NK-92 treated with Interleukin-12 subunit alpha and Interleukin-12 subunit beta, amount 100 ng/mL, for 24 hours (cell line): Measurements from ENCODE around the gene ACTR2.
A peak's percentile ranks its signal among the peaks of the same experiment; 100 is the strongest.

Experiments used
- DNase-seq: peaks from one replicate; lab custom pipeline; 2025; lab: John Stamatoyannopoulos, UW

The ACTR2 gene

DNA sequence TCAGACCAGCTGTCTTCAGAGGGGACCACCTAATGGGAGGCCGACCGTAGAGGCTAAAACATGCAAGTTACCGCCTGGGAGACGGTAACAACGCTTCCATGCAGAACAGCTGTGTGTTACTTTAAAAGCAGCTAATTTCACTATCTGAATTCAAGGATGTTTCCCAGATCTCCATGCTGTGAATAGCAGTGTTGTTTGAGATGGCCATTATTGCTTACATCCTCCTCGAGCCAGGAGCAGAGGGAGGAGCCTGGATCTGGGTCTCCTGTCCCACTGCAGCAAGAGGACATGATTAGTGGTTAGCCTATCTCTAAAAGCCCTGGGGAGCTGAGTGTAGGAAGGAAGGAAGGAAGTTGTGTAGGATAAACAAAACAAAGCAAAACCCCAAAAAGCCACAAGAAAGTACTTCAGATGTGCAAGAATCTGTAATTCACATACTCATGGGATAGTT, 50.9 kb downstream of the ACTR2 start:
- no peak for DNase-seq

DNA sequence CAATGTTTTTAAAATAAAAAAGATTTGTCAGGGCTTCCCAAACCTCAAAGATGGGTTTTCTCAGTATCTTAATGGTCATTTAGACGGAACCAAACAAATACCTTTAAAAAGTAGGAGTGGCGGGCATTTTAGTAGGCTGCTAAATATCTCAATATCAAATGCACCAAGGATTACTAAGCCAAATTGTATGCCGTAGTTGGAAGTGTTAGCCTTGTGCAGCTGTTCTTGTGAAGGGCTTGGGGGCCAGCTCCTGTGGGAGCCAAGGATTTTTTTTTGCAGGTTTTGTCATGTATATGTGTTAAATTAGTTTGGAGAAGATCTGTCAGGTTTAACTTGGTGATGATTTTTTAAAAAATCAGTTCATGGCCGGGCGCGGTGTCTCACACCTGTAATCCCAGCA, 52.1 kb downstream of the ACTR2 start:
- no peak for DNase-seq

DNA sequence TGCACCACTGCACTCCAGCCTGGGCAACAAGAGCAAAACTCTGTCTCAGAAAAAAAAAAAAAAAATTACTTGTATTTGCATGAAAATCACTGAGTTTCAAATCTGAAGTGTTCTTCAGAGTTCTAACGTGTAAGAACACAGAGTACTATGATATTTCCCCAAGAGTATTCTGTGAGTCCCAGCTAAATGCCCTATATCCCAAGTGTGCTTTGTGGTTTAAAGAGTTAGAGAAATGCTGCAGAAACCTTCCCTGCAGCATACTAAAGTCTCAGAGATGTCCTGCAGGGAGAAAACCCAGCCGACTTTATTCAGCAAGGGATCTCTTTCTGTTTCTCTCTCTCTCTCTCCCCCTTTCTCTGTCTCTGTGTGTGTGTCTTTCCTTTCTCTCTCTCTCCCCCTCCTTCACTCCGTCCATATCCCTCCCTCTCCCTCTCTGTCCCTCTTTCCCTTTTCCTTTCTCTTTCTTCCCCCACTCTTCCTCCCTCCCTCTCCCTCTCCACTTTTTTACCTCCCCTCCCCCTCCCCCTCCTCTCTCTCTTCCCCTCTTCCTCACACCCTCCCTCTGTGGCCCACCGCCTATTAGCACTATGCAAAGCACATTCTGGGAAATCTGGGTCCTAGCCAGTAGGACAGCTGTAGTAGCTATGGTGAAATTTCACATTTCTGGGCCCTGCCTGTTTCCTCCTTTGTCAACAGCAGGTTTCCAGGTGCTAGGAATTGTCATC, 54.2 kb downstream of the ACTR2 start:
- no peak for DNase-seq

DNA sequence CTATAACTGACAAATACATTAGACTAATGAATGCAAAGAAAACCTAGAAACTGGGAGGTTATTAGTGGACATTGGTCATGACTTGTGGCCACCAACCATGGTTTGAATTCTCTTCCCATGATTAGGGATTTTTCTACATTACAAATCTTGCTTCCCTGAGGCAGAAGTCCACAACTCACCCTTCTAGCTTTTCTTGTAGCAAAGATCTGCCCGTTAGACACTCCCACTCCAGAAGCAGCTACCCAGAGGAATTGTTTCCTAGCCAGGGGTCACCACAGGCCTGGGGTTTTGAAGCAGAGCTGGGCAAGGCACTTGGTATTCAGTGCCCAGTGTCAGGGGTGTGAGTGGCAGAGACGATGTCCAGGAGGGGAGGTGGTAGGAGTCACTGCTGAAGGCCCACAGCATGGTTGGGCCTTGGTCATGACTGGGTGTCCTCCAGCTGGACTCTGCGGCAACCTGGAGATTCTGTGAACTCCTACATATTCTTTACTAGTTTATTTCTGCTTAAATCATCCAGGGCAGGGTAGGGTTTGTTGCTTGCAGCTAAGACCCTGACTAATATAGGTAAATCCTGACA, 54.9 kb downstream of the ACTR2 start:
- DNase-seq = no peak

DNA sequence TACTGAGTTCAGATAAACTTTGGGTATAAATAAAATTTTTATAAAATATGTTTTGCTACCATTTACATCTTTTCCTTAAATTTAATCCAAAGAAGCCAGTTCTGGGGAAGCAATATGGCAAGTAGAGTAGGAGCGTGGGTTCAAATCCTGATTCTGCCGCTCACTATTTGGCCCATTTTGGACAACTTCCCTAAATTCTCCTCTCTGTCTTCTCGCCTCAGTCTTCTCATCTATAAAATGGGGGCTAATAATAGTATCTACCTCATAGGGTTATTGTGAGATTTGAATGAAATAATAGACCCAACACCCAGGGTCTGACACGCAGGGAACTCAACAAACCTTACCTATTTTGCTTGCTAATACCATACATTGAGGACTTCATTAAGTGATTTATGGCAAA, 59.7 kb downstream of the ACTR2 start:
- no peak for DNase-seq

DNA sequence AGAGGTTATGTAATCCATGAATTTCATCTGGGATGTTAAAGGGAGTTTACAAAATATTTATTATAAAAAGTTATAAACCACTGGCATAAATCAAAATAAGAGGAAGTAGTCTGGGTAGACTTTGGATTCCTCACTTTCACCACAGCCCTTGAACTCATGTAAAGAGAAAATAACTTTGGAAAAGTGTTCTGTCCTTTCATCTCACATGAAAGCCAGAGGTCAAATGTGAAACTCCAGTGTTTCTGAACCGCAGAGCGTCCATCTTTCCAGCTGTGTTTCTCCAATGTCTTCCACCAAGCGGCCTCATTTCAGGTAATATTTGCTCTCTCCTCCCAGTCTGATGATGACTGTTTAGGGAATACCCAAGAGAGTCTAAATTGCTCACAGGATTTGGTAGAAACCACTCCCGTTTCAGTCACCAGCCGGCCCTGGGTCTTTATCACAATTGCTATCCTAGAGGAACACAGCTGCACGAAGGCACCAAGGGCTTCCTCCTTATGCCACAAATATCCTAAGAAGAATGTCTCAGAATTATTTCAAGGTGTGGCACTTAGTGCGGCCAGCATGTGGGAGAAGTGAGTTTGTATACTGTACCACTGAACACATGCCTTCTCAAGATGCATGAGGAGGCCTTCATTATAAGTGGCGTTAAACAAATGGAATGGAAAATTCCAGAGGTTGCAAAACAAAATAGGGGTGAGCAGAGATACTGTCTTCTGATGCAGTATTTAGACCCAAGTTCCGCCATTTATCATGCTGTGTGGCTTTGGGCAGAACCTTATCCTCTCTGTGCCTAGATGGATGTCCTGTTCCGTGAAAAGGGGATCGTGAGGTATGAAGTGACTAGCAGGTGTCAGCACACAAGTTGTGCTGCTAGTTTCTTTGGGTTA, 63.8 kb downstream of the ACTR2 start:
- DNase-seq = no peak

DNA sequence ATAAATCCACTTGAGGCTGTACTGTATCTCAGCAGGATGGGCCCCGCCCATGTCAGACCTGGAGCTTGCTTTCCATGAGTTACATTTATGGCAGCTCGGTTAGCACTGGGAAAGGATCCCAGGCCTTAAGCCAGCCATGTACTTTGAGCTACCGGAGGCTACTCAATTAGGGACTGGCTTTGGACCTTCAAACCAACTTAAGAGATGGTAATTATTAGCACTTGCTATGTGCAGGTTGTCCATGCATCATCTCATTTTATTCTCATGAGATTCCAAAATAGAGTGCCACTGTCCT, 64.4 kb downstream of the ACTR2 start:
- no peak for DNase-seq

DNA sequence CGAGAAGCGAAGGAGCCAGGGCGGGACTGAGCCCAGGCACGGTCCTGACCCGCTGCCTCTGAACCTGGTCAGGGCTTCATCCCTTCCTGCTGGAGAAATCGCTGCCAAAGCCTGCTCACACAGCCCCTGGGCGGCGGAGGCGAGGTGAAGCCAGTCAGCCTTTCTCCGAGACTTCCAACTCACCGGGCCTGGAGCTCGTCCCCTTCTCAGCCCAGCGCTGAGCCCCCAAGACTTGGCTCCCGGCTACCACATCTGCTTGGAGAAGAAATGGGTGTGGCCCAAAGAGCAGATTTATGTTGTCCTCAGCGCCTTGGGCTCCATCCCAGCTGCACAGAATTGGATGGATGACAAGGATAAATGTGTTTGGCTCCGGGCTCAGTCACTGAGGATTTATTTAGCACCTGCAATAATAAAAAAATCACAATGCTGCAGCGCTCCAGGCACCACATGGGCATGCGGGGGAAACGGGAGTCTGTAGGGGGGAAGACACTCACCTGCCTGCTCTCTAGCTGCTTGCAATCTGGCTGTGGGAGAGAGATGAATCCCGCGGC, 64.9 kb downstream of the ACTR2 start:
- no peak for DNase-seq

DNA sequence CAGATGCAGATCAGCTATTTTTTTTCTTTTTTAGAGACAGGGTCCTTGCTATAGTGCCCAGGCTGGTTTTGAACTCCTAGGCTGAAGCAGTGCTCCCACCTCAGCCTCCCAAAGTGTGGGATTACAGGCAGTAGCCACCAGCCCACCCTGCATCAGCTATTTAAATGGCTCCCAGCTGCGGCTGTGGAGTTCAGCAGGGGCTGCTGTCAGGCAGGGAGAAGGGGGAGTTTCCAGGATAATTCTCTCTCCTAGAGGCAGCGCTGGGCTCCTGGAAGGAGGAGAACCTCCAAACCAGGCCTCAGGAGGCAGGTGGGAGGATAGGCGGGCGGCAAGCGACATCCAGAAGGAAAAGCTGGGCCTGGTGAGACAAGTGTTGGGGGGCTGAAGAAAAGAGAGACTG, 65.7 kb downstream of the ACTR2 start:
- no peak for DNase-seq

DNA sequence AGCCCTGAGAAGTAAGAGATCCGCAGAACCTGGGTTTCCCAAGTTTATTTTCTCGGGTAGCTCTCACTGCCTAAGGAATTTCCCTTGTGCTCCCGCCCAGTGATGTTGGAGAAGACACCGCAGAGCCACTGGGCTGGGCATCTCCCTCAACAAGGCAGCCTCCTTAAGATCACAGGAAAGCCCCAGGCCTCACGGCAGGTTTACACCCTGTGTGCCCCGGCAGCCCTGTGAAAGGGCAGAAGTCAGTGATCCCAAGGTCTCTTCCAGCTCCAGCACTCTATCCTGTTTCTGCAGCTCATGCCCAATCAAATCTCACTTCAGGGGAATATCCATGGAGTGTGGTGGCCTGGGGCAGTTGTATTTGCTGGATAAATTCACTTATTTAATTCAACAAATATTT, 66.5 kb downstream of the ACTR2 start:
- DNase-seq = no peak

DNA sequence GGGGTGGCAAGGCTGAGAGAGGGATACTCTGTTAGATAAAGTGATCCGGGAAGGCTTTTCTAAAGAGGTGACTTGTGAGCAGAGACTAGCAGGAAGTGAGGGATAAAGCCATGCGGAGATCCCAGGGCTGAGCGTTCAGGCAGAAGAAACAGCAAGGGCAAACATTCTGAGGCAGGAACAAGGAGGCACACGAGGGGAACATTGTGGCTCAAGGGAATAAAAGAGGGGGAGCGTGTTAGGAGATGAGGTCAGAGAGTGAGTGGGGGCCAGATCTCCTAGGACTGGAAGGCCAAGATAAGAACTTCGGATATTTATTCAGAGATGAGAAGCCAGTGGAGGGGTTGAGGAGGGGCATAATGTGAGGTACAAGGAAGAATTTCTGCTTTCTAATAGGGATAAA, 67.1 kb downstream of the ACTR2 start:
- no peak for DNase-seq

DNA sequence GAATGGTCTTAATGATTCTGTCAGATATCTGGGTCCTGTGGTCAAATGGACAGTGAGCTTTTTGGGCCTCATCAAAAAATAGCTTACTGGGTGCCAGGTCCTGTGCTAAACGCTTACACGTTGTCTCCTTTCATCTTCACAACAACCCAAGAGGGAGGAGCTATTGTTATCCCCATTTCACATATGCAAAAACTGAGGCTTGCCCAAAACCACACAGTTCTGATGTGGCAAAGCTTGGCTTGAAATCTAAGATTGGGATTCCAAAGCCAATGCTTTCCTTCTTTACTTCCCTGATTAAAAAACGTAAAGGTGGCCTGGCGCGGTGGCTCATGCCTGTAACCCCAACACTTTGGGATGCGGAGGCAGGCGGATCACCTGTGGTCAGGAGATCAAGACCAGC, 69.3 kb downstream of the ACTR2 start:
- DNase-seq = no peak

DNA sequence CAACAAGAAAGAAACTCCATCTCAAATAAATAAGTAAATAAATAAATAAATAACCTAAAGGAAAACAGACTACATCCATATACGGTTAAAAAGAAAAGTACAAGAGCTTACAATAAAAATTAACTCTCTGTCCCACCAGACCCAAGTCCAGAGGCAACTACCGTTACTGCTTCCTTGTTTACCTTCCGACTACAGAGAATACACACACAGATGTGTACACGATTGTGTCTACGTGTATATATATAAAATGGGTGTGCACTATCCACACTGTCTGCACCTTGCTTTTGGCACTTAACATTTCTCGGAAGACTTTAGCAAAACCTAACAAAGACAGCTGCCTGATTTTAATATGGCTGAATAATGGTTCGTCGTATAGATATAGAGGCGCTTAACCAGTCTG, 69.9 kb downstream of the ACTR2 start:
- DNase-seq = no peak

DNA sequence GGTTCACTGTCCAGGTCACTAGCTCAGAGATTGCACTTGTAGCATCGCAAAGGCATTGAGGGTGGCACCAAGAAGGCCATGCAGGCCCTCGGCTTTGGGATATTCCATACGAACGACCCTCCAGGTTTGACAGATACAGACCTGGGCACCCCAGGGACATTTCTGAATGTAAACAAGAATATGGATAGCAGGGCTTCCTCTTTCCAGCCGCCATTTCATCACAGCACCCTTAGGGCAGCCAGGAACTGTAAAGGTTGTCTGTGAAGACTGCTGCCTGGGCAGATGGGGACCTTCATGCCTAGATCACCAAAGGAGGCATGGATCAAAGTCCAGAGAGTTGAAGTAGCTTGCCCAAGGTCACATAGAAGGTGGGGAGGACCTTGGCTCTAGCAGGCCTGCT, 70.5 kb downstream of the ACTR2 start:
- no peak for DNase-seq

DNA sequence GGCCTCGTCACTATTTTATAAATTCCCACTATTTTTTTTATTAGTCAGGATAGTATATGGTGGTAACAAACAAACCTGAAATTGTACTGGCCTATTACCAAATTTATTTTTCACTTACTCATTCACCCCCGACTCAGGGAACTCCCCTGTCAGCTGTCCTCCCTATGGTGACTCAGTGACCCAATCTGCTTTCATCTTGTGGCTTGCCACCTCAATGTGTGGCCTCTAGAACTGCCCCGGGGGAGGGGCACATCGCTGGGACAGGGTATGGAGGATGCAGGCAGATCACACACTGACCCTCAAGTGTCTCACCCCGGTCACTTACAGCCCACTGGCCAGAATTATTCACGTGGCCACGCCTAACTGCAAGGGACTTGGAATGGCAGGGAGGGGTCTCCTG, 71.6 kb downstream of the ACTR2 start:
- peak; percentile 80 for DNase-seq

DNA sequence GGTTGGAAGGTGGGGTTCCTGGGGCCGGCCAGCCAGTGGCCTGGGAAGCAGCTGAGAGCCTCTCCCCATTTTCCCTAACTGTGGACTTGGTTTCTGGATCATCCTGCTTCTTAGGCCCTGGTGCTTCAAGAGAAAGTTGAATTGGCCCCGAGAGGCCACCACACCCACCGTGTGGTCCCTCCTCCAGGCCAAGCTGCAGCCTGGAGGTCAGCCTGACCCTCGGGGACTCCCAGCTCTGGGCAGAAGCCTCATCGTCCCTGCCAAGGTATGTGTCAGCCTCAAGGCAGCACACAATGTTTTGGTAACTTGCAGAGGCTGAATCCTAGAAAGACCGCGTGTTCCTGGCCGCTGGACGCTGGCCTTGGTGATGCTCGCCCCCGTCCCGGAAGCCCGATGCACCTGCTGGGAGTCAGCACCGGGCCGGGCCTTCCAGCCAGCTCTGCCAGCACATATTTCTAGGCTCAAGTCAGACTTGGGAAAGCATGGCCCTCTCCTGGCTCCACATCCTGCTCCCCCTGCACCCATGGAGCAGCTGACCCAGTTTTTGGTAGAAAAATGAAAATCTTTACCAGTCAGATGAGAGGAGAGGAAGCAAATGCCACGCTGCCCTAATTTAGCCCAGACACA, 72.6 kb downstream of the ACTR2 start:
- no peak for DNase-seq

DNA sequence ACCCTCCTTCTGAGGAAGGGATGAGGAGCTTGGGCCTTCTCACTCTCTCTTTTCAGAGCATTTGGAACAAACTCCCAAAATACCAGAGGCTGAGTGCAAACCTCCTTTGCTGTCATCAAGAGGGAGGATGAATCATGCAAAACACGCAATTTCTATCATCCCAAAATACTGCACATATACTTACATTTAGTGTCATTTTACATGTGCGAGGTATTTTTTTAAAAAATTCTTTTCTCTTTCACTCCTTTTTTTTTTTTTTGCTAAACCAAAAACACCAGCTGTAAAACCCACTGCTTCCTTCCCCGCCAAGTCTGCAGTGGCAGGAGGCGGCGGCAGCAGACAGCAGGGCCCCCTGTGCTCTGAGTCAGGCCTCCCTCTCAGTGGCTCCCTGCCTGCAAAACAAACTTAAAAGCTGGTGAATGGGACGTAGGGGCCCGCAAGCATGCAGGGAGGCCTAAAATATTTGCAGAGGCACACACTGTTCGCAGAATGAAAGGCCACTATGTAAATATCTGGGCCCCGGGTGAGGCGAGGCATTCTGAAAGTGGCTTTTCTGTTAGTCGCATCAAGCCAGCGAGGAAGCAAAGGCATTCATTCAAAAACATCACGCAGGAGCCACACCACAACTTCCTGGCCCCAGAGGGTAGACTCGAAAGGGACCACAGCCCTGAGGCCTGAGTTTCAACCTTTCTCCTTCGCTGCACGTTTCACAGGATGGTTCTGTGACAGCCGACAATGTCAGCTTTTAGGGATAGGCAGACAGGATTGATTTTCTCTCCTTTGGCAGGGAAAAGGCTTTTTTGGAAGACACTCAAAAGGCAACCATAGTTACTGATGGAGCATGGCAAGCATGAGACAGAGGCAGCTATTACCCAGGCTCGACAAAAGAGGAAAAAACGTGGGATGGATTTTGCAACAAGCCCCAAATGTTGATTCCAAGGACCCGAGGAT, 73.4 kb downstream of the ACTR2 start:
- DNase-seq = peak; percentile 80

DNA sequence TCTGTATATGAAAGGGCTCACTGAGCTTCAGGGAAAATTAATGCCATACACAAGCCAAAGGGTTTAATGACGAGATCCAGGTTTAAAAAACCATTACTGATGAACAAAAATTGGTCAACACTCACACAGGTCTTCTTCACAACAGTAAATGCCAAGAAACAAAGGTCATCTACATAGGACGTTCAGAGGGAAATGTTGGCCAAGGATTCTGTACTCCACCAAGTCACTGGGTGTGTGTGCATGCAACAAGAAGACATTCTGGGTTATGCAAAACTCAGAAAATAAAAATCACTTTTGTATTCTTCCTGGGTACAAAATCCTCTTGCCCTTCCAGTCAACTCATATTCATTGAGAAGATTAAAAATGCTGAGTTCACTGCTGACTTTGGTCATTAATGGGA, 78.3 kb downstream of the ACTR2 start:
- DNase-seq = no peak

DNA sequence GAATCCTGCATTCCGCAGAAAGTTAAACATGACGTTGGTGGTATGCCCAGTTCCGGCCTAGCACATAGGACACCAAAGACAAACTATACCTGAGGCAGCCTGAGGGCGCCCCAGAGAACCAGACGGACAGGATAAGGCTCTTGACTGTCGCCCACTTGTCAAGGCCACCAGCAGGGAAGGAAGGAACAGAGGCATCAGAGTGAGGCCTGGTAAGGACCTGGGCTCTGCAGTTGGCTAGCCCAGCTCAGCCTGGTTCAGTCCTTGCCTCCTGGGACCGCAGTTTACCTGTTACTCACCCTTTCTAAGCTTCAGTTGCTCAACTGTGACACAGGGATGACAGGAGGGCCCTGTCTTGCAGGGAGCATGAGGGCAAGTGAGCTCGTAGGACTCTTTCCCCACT, 82.1 kb downstream of the ACTR2 start:
- DNase-seq = no peak

DNA sequence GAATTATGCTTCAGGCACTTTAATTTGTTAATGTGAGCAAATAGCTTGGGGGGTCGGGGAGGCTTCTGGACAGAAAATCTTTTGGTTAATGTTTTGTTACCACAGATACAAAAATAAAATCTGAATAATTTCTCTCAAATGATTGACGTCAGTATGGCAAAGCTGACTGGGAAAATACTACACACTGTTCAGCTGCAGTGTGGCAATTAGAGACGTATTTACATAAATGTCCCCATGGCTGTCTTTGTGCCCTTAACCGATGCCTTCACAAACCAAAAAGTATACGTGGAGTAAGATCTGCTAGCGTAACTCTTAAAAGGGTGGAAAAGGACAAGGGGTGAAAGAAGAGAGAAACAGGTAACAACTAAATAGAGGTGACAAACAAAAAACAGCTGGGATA, 83.4 kb downstream of the ACTR2 start:
- DNase-seq = no peak

DNA sequence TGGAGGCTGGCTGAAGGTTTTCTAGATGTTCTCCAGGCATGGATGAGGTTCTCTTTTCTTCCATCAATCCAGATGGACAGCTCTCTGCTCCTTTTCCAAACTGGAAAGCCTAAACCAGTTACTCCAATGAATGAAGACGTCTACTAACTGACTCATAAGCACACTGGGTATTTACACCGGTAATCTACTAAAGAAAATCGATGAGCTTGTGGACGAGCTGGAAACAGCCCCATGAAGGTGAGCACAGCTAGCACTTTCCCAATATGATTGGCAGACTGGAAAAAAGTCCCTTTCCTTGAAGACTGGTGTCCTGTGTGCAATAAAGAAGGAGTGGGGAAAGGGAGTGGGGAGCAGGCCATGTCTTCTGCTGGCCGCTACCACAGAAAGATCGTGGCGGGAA, 84.0 kb downstream of the ACTR2 start:
- DNase-seq = no peak
